Mucosa of descending colon (tissue), 3 donors: ENCODE data around the gene DGKD. TPM values are rescaled to one million over a fixed set of nuclear protein-coding genes. Genes with fewer than 3 reads are reported as not detected.

Experiments used
- ATAC-seq: fragments of 200-7000 bp; cut with Tn5 transposase; one replicate; pipeline ENCODE4 v1.9.1; 2020; ENCODE audit warnings: mild to moderate bottlenecking, moderate library complexity
- DNase-seq, 3 donors: peaks; one replicate each; pipeline ENCODE4 v3.0.0-alpha.2; 2020
- H3K36me3 ChIP-seq: fragments of 200-600 bp; one replicate; pipeline ENCODE4 v1.8.0; 2021; ENCODE audit warnings: low read depth, mild to moderate bottlenecking
- H3K4me1 ChIP-seq: fragments of 200-600 bp; one replicate; pipeline ENCODE4 v1.8.0; 2021; ENCODE audit warnings: low read depth, mild to moderate bottlenecking
- H3K4me3 ChIP-seq: fragments of 200-600 bp; one replicate; pipeline ENCODE4 v1.8.0; 2021; ENCODE audit warnings: mild to moderate bottlenecking
- H3K9me3 ChIP-seq: fragments of 200-600 bp; one replicate; pipeline ENCODE4 v1.8.0; 2021; ENCODE audit warnings: mild to moderate bottlenecking
- CTCF ChIP-seq: fragments of 200-600 bp; IDR thresholded peaks from one replicate; pipeline ENCODE4 v1.8.0; 2022; ENCODE audit warnings: antibody characterized with exemption, mild to moderate bottlenecking
- intact Hi-C, 2 donors: fragments of 100-400 bp; cut with DNase I in 1 of 2; cut with micrococcal nuclease in 1 of 2; formaldehyde crosslinking; loops; one replicate each; pipeline versions ENCODE4 v1.11.0 to v1.11.1; 2022; cut with DNase I, micrococcal nuclease
- total RNA-seq, 3 donors: library from RNA; stranded (reverse); fragmentation: NEBNext Ultra II Directional in 2 of 3; extraction: Animal tissue kit (Norgen Biotek cat#: 25700) in 2 of 3; gene quantifications; one replicate each; pipeline versions ENCODE4 v1.2.1 to v1.2.4, GENCODE V29; 2021 to 2023
- donor health status: DM: no; HTN: no; CAD: no; lungs with moderate emphysema.
- donor health status: DM: no; HTN: no; CAD: no.
- donor health status: DM: no; HTN: yes; CAD: no.

The DGKD gene
- total RNA-seq, 3 donors from 2014 or later: 81.8 to 159 (median 102) TPM

- Histone ChIP-seq H3K36me3 (no peaks in the 10 kb centered on the region), H3K9me3 (no peaks in the 10 kb centered on the region), H3K4me3 (no peak overlapping the region), H3K4me1 (peaks cover 72% of the 10 kb centered on the region)
- intact Hi-C loops: no loop called here
- DNase-seq (no peak), ATAC-seq (no peak)
- TF ChIP-seq CTCF: no peak
Measured at GRCh38 chr2:233419602-233420391, 65.5 kb downstream of the DGKD start.

- no peaks in the 10 kb centered on the region for H3K9me3 ChIP-seq
- intact Hi-C loops: no loop called here
- no peak for DNase-seq
- no peak for TF ChIP-seq CTCF
- no peaks in the 10 kb centered on the region for H3K36me3 ChIP-seq
- no peak overlapping the region for H3K4me3 ChIP-seq
- H3K4me1 ChIP-seq: peaks cover 68% of the 10 kb centered on the region
- ATAC-seq: no peak
Measured at GRCh38 chr2:233421091-233421816, 67.0 kb downstream of the DGKD start.

- TF ChIP-seq CTCF: no peak
- no peaks in the 10 kb centered on the region for H3K9me3 ChIP-seq
- peak; percentile 85 for ATAC-seq
- H3K4me3 ChIP-seq: no peak overlapping the region
- intact Hi-C loops: no loop called here
- no peaks in the 10 kb centered on the region for H3K36me3 ChIP-seq
- peaks cover 60% of the 10 kb centered on the region for H3K4me1 ChIP-seq
- peak; percentile 84 to 92 (median 90) for DNase-seq
Measured at GRCh38 chr2:233422050-233422639, 67.9 kb downstream of the DGKD start.

- peak in 1 of 3 donors; percentile 56 for DNase-seq
Measured at GRCh38 chr2:233422649-233423551, 68.6 kb downstream of the DGKD start.

More at GRCh38 chr2:233422649-233423551, 68.6 kb downstream of the DGKD start:
- peak; percentile 59 for ATAC-seq
- intact Hi-C loops: no loop called here
- H3K9me3 ChIP-seq: no peaks in the 10 kb centered on the region
- no peak overlapping the region for H3K4me3 ChIP-seq
- TF ChIP-seq CTCF: no peak
- H3K4me1 ChIP-seq: peaks cover 59% of the 10 kb centered on the region
- H3K36me3 ChIP-seq: no peaks in the 10 kb centered on the region
